Measurements from ENCODE around the gene WBP2NL.

- TF ChIP-seq, protein P1, sequence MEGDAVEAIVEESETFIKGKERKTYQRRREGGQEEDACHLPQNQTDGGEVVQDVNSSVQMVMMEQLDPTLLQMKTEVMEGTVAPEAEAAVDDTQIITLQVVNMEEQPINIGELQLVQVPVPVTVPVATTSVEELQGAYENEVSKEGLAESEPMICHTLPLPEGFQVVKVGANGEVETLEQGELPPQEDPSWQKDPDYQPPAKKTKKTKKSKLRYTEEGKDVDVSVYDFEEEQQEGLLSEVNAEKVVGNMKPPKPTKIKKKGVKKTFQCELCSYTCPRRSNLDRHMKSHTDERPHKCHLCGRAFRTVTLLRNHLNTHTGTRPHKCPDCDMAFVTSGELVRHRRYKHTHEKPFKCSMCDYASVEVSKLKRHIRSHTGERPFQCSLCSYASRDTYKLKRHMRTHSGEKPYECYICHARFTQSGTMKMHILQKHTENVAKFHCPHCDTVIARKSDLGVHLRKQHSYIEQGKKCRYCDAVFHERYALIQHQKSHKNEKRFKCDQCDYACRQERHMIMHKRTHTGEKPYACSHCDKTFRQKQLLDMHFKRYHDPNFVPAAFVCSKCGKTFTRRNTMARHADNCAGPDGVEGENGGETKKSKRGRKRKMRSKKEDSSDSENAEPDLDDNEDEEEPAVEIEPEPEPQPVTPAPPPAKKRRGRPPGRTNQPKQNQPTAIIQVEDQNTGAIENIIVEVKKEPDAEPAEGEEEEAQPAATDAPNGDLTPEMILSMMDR (IDR thresholded peaks at IDR 0.05), result no peak
- TF ChIP-seq EZH2phosphoT487 (IDR thresholded peaks at IDR 0.05), result no peak
These were observed 1.9 kb downstream of the WBP2NL start for GRCh38 chr22:42000466-42000865.

All from neural progenitor cell (in vitro differentiated cells).